ENCODE measurements around the gene SLC6A13.

SLC6A13 gene

GRCh38 chr12:185576-185955, 77.1 kb downstream of the SLC6A13 start (continued):
- TF ChIP-seq PPARA (CRISPR knock-in tag; IDR thresholded peaks at IDR 0.05; ENCODE audit: borderline replicate concordance), result no peak

- no peak for ATAC-seq
- no peak for TF ChIP-seq SNAI2 (CRISPR knock-in tag; IDR thresholded peaks at IDR 0.05)
- no peak for TF ChIP-seq TSHZ2 (CRISPR knock-in tag; IDR thresholded peaks at IDR 0.05)
- TF ChIP-seq ZFP3 (CRISPR knock-in tag; IDR thresholded peaks at IDR 0.05), result no peak
- TF ChIP-seq ZNF70 (CRISPR knock-in tag; IDR thresholded peaks at IDR 0.05), result no peak
- TF ChIP-seq, protein P1, sequence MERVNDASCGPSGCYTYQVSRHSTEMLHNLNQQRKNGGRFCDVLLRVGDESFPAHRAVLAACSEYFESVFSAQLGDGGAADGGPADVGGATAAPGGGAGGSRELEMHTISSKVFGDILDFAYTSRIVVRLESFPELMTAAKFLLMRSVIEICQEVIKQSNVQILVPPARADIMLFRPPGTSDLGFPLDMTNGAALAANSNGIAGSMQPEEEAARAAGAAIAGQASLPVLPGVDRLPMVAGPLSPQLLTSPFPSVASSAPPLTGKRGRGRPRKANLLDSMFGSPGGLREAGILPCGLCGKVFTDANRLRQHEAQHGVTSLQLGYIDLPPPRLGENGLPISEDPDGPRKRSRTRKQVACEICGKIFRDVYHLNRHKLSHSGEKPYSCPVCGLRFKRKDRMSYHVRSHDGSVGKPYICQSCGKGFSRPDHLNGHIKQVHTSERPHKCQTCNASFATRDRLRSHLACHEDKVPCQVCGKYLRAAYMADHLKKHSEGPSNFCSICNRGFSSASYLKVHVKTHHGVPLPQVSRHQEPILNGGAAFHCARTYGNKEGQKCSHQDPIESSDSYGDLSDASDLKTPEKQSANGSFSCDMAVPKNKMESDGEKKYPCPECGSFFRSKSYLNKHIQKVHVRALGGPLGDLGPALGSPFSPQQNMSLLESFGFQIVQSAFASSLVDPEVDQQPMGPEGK (CRISPR knock-in tag; IDR thresholded peaks at IDR 0.05; ENCODE audit: borderline replicate concordance), result no peak
Measured at GRCh38 chr12:184811-185575, 77.6 kb downstream of the SLC6A13 start.

DNA sequence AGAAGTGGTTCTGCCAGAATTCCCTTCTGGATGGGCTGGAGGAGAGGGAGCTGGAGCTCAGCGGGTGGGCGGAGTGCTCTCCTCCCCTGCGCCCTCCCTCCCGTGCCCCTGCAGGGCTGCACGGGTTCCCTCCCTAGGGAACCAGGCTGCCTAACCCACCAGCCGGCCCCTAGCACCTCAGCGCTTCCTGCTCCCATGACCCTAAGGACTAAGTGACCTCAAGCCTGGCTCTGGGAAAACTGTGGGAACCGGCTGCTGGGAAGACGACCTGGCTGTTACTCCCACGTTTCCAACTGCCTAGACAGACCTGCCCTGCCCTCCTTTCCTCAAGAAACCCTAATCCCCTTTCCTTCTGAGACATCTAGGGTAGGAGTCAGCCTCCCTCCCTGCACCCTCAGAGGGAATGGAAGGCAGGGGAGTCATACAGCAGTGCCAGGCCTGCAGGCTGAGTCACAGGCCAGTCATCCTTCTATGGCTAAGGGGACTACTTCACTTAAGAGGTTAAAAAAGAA, 80.2 kb downstream of the SLC6A13 start:
- TF ChIP-seq ZNF70 (CRISPR knock-in tag; IDR thresholded peaks at IDR 0.05) (no peak), ARNTL (CRISPR knock-in tag; IDR thresholded peaks at IDR 0.05; ENCODE audit: borderline replicate concordance, low read depth) (no peak), RARB (CRISPR knock-in tag; IDR thresholded peaks at IDR 0.05) (no peak), BACH2 (CRISPR knock-in tag; IDR thresholded peaks at IDR 0.05; ENCODE audit: borderline replicate concordance) (no peak), GLIS3 (CRISPR knock-in tag; IDR thresholded peaks at IDR 0.05) (no peak), CSRNP3 (CRISPR knock-in tag; IDR thresholded peaks at IDR 0.05) (no peak), ZNF8 (CRISPR knock-in tag; IDR thresholded peaks at IDR 0.05) (no peak), ISL1 (CRISPR knock-in tag; IDR thresholded peaks at IDR 0.05) (no peak), TCF4 (CRISPR knock-in tag; IDR thresholded peaks at IDR 0.05; ENCODE audit: borderline replicate concordance) (no peak), ZFP30 (CRISPR knock-in tag; IDR thresholded peaks at IDR 0.05) (no peak), TOX (CRISPR knock-in tag; IDR thresholded peaks at IDR 0.05; ENCODE audit: borderline replicate concordance) (no peak), ZC3H10 (CRISPR knock-in tag; IDR thresholded peaks at IDR 0.05) (no peak), TSHZ2 (CRISPR knock-in tag; IDR thresholded peaks at IDR 0.05) (no peak), OSR1 (CRISPR knock-in tag; IDR thresholded peaks at IDR 0.05) (no peak)
- TF ChIP-seq, protein P2, sequence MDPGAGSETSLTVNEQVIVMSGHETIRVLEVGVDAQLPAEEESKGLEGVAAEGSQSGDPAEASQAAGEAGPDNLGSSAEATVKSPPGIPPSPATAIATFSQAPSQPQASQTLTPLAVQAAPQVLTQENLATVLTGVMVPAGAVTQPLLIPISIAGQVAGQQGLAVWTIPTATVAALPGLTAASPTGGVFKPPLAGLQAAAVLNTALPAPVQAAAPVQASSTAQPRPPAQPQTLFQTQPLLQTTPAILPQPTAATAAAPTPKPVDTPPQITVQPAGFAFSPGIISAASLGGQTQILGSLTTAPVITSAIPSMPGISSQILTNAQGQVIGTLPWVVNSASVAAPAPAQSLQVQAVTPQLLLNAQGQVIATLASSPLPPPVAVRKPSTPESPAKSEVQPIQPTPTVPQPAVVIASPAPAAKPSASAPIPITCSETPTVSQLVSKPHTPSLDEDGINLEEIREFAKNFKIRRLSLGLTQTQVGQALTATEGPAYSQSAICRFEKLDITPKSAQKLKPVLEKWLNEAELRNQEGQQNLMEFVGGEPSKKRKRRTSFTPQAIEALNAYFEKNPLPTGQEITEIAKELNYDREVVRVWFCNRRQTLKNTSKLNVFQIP (CRISPR knock-in tag; IDR thresholded peaks at IDR 0.05; ENCODE audit: borderline replicate concordance, low read depth), result no peak
- TF ChIP-seq, protein P3, sequence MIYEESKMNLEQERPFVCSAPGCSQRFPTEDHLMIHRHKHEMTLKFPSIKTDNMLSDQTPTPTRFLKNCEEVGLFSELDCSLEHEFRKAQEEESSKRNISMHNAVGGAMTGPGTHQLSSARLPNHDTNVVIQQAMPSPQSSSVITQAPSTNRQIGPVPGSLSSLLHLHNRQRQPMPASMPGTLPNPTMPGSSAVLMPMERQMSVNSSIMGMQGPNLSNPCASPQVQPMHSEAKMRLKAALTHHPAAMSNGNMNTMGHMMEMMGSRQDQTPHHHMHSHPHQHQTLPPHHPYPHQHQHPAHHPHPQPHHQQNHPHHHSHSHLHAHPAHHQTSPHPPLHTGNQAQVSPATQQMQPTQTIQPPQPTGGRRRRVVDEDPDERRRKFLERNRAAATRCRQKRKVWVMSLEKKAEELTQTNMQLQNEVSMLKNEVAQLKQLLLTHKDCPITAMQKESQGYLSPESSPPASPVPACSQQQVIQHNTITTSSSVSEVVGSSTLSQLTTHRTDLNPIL (CRISPR knock-in tag; IDR thresholded peaks at IDR 0.05; ENCODE audit: low read depth), result no peak
- TF ChIP-seq, protein P1 (CRISPR knock-in tag; IDR thresholded peaks at IDR 0.05; ENCODE audit: borderline replicate concordance), result no peak
- ATAC-seq, result peak; percentile 82

Measured in SK-N-SH treated with all-trans-retinoic acid at 6 μM for 48 hours (cell line).